IPS-18a (cell line): Measurements from ENCODE around the gene SOCS1.

Experiments
- H3K27ac ChIP-seq: one replicate; pipeline ENCODE4 v1.5.1; 2013; ENCODE audit warnings: low read length
- H3K27me3 ChIP-seq: one replicate; pipeline ENCODE4 v1.6.1; 2013; ENCODE audit warnings: mild to moderate bottlenecking, low read length; ENCODE audit not compliant: control insufficient read depth, insufficient read depth
- H3K36me3 ChIP-seq: one replicate; pipeline ENCODE4 v1.6.1; 2013; ENCODE audit warnings: low read depth, low read length; ENCODE audit not compliant: control insufficient read depth
- H3K4me1 ChIP-seq: one replicate; pipeline ENCODE4 v1.6.1; 2013; ENCODE audit warnings: low read depth, low read length; ENCODE audit not compliant: control insufficient read depth
- H3K4me3 ChIP-seq: one replicate; pipeline ENCODE4 v1.5.1; 2013; ENCODE audit warnings: low read length
- H3K9ac ChIP-seq: one replicate; pipeline ENCODE4 v1.6.1; 2013; ENCODE audit warnings: mild to moderate bottlenecking, low read length, moderate library complexity
- H3K9me3 ChIP-seq: one replicate; pipeline ENCODE4 v1.6.1; 2013; ENCODE audit warnings: low read depth, low read length; ENCODE audit not compliant: control insufficient read depth

Gene SOCS1

GRCh38 chr16:11236461-11237254 is 19.3 kb downstream of the SOCS1 start:
- H3K9me3 ChIP-seq, result no peaks in the 10 kb centered on the region
- H3K36me3 ChIP-seq, result no peaks in the 10 kb centered on the region
- no peaks in the 10 kb centered on the region for H3K4me1 ChIP-seq
- H3K27ac ChIP-seq, result no peak overlapping the region
- no peak overlapping the region for H3K9ac ChIP-seq
- H3K27me3 ChIP-seq, result no peaks in the 10 kb centered on the region
- no peak overlapping the region for H3K4me3 ChIP-seq

- Histone ChIP-seq H3K27ac (no peak overlapping the region), H3K27me3 (no peaks in the 10 kb centered on the region), H3K4me1 (no peaks in the 10 kb centered on the region), H3K4me3 (no peak overlapping the region), H3K9me3 (no peaks in the 10 kb centered on the region), H3K9ac (no peak overlapping the region), H3K36me3 (no peaks in the 10 kb centered on the region)
Observed at GRCh38 chr16:11235703-11235991, 20.4 kb downstream of the SOCS1 start.

- Histone ChIP-seq H3K9me3 (no peaks in the 10 kb centered on the region), H3K4me1 (no peaks in the 10 kb centered on the region), H3K27ac (no peak overlapping the region), H3K36me3 (no peaks in the 10 kb centered on the region), H3K27me3 (no peaks in the 10 kb centered on the region), H3K9ac (no peak overlapping the region), H3K4me3 (no peak overlapping the region)
Observed at GRCh38 chr16:11234884-11235702, 20.9 kb downstream of the SOCS1 start.

GRCh38 chr16:11233727-11234376 is 22.2 kb downstream of the SOCS1 start:
- Histone ChIP-seq H3K4me1 (no peaks in the 10 kb centered on the region), H3K27ac (no peak overlapping the region), H3K36me3 (no peaks in the 10 kb centered on the region), H3K9ac (no peak overlapping the region), H3K9me3 (no peaks in the 10 kb centered on the region), H3K4me3 (no peak overlapping the region), H3K27me3 (no peaks in the 10 kb centered on the region)

DNA sequence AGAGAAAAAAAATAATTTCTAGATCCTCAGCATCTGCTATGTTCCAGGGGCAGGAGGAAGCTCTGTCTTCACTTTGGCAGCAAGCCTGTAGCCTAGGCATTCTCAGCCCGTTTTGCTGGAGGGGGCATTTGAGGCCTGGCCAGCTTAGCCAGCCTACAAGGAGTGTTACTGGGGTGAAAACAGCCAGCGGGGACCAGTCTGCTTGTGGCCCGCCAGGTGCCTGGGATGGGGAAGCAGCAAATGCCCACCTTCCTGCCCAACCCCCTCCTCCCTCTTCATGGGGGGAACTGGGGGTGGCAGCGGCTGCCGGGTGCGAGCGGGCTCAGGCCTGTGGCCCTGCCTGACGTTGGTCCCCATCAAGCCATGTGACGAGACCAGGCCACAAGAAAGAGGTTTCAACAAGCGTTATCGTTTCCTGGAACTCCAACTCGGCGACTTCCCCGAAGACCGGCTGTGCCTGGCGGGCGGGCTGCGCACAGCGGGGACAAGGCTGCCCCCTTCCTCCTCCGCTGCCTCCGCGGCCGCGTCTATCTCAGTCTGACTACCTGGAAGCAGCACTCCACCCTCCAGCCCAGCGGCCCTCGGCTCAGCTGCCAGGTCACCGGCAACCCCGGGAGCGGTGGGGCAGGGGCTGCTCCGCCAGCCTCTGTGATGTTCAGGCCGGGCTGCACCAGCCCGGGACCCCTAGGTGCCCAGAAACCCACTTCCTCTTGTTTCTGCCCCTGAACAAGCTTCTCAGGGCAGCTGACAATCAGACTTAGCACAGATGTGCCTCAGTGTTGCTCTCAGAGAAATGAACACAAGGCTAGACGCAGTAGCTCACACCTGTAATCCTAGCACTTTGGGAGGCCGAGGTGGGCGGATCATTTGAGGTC is 22.9 kb downstream of the SOCS1 start:
- Histone ChIP-seq H3K4me1 (no peaks in the 10 kb centered on the region), H3K9ac (no peak overlapping the region), H3K27me3 (no peaks in the 10 kb centered on the region), H3K36me3 (no peaks in the 10 kb centered on the region), H3K27ac (no peak overlapping the region), H3K9me3 (no peaks in the 10 kb centered on the region), H3K4me3 (no peak overlapping the region)

- no peaks in the 10 kb centered on the region for H3K9me3 ChIP-seq
- H3K27ac ChIP-seq, result no peak overlapping the region
- no peaks in the 10 kb centered on the region for H3K27me3 ChIP-seq
- no peak overlapping the region for H3K4me3 ChIP-seq
- H3K36me3 ChIP-seq, result no peaks in the 10 kb centered on the region
- H3K4me1 ChIP-seq, result no peaks in the 10 kb centered on the region
- no peak overlapping the region for H3K9ac ChIP-seq
Observed at GRCh38 chr16:11232302-11232851, 23.6 kb downstream of the SOCS1 start.

- H3K4me3 ChIP-seq, result no peak overlapping the region
- no peak overlapping the region for H3K27ac ChIP-seq
- H3K27me3 ChIP-seq, result no peaks in the 10 kb centered on the region
- no peaks in the 10 kb centered on the region for H3K36me3 ChIP-seq
- H3K9ac ChIP-seq, result no peak overlapping the region
- no peaks in the 10 kb centered on the region for H3K9me3 ChIP-seq
- no peaks in the 10 kb centered on the region for H3K4me1 ChIP-seq
Observed at GRCh38 chr16:11231367-11231970, 24.5 kb downstream of the SOCS1 start.

DNA sequence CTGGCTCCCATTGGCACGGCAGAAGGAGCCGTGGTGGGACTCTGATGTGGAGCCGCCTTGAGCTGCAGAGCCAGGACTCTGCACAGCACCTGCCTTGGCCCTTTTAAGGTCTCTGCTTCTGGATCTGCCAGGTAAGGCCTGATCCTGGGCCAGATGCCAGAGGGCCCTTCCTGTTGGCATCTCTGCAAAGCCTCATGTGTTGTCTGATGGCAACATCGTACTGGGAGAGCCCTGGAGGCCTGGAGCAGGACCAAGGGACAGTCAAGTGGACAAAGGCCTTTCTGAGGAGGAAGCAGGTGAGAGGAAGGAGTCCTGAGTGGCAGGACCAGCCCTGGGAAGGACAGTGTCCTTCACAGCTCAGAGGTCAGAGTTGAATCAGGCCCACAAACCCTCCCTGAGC is 26.1 kb downstream of the SOCS1 start:
- H3K4me3 ChIP-seq, result no peak overlapping the region
- no peak overlapping the region for H3K27ac ChIP-seq
- no peaks in the 10 kb centered on the region for H3K27me3 ChIP-seq
- no peaks in the 10 kb centered on the region for H3K4me1 ChIP-seq
- H3K9ac ChIP-seq, result no peak overlapping the region
- no peaks in the 10 kb centered on the region for H3K36me3 ChIP-seq
- no peaks in the 10 kb centered on the region for H3K9me3 ChIP-seq

GRCh38 chr16:11229432-11229831 is 26.6 kb downstream of the SOCS1 start:
- Histone ChIP-seq H3K36me3 (no peaks in the 10 kb centered on the region), H3K4me3 (no peak overlapping the region), H3K27ac (no peak overlapping the region), H3K27me3 (no peaks in the 10 kb centered on the region), H3K9me3 (no peaks in the 10 kb centered on the region), H3K4me1 (no peaks in the 10 kb centered on the region), H3K9ac (no peak overlapping the region)

DNA sequence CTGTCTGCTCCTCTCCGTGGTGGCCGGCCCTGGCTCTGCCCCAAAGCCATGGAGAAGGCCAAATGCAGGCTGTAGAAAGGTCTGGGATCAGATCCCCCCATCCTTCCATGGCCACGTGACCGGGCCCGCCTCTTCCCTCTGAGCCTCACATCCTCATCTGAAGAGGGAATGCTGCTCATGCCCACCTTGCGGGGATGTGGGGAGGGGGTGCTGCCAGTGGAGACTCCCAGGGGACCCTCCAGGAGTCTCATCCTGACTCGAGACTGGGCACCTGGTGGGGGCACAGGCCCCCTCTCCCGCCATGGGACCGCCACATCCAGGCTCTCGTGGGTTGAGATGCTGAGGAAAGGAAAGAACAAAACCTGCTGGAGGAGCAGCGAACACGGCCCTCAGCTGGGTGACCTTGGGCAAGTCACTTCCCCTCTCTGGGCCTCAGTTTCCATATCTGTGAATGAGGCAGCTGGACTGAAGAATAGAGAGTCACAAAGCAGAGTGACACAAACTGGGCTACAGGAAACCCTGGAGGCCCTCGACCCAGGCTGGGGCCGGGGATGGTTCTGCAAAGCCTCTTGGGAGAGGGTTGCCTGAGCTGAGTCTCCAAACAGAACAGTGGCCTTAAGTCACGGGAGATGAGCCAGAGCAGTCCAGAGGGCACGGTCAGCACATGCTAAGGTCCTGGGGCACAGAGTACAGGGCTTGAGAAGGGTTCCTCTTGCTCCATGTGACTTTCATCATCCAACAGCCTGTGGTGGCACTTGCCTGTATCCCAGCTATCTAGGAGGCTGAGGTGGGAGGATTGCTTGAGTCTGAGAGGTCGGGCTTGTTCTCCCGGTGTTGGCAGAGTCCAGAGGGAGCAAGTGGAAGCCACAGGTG is 30.1 kb downstream of the SOCS1 start:
- Histone ChIP-seq H3K9ac (no peak overlapping the region), H3K4me3 (no peak overlapping the region), H3K27ac (no peak overlapping the region)

More for the DNA sequence above, 30.1 kb downstream of the SOCS1 start:
- H3K27me3 ChIP-seq, result no peaks in the 10 kb centered on the region
- H3K9me3 ChIP-seq, result no peaks in the 10 kb centered on the region
- H3K4me1 ChIP-seq, result no peaks in the 10 kb centered on the region
- H3K36me3 ChIP-seq, result no peaks in the 10 kb centered on the region
